NCI-H1417 treated with DMSO at 0.1 percent for 48 hours (cell line): Measurements from ENCODE around the gene PARP2.

Experiments used
- DNase-seq: peaks from one replicate; lab custom pipeline; 2025; lab: John Stamatoyannopoulos, UW

Gene PARP2

DNA sequence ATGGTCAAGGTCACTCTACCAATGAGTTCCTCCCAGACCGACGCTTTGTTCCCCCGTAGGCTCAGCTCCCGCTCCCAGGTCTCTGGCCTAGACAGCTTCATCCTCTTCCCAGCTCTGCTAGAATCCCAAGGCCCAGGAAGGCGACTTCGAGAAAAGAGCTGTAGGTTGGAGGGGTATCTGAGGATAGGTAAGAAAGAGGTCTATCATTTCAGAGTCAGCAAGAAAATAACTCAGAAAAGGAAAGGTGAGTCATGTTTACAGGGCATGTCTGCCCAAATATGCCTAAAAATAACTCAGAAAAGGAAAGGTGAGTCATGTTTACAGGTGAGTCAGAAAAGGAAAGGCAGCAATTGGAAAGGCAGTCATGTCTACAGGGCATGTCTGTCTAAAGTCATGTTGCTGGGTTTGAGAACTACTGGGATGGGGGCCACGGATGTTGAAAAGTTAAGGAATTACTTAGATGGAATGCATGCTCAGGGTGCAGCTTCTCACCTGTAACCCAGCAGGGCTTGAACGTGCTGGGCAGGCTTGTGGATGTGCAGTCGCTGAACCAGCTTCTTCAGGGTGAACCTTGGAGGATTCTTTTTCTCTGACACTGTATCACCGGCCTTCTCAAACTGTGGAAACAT is 57.6 kb downstream of the PARP2 start:
- no peak for DNase-seq

DNA sequence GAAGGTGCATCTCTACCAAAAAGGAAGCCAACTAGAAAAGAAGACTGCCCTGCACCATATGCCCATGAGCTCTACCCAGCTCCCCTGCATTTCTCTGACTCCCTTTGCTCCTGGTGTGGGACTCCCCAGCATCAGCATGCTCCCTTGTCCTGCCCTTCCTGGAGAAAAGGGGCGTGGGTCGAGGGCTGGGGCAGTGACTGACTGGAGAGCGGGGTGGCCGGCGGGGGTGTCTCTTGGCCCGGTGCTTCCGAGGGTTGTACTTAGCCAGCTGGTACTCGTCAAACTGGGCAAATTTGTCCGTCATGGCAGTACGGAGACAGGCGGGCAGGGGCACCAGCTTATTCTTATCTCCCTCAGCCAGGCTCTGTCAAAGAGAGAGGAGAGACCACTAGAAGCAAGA is 60.1 kb downstream of the PARP2 start:
- DNase-seq = no peak
